Gastroesophageal sphincter (tissue), 4 donors: ENCODE measurements around the gene CGN. TPM values are rescaled to one million over a fixed set of nuclear protein-coding genes. Genes with fewer than 3 reads are reported as not detected.

Experiments used
- ATAC-seq: fragments of 150-250 bp; one replicate; pipeline ENCODE4 v1.9.1; 2016; ENCODE audit warnings: mild to moderate bottlenecking, moderate library complexity
- H3K27ac ChIP-seq, 4 donors: fragments of 200-600 bp; sonication (generic) in 3 of 4; 1 replicate in 3 of 4; 2 replicates in 1 of 4; pipeline ENCODE4 v1.5.1; 2016 to 2019
- H3K27me3 ChIP-seq: fragments of 200-600 bp; sonication (generic); one replicate; pipeline ENCODE4 v1.5.1; 2019
- H3K36me3 ChIP-seq, 2 donors: fragments of 200-600 bp; sonication (generic); one replicate each; pipeline ENCODE4 v1.5.1; 2019; ENCODE audit warnings: control low read depth in 1 of 2
- H3K4me1 ChIP-seq, 3 donors: fragments of 200-600 bp; sonication (generic); 1 replicate in 2 of 3; 2 replicates in 1 of 3; pipeline ENCODE4 v1.5.1; 2016 to 2019; ENCODE audit warnings: control low read depth in 2 of 3
- H3K4me3 ChIP-seq, 2 donors: fragments of 200-600 bp; sonication (generic); one replicate each; pipeline ENCODE4 v1.5.1; 2019; ENCODE audit warnings: mild to moderate bottlenecking in 1 of 2, moderate library complexity in 1 of 2
- H3K9me3 ChIP-seq, 3 donors: fragments of 200-600 bp; sonication (generic); one replicate each; pipeline ENCODE4 v1.5.1; 2017 to 2019; ENCODE audit warnings: control low read depth in 2 of 3
- EP300 ChIP-seq: sonication (generic); formaldehyde crosslinking; IDR thresholded peaks from one replicate; pipeline ENCODE4 v1.6.1; 2017; ENCODE audit warnings: antibody characterized with exemption, mild to moderate bottlenecking
- POLR2A ChIP-seq, 2 donors: fragments of 450-650 bp; IDR thresholded peaks; one replicate each; pipeline ENCODE4 v1.6.1; 2017; ENCODE audit warnings: antibody characterized with exemption in 2 of 2, mild to moderate bottlenecking in 2 of 2, moderate library complexity in 1 of 2
- POLR2AphosphoS5 ChIP-seq: sonication (generic); formaldehyde crosslinking; IDR thresholded peaks from one replicate; pipeline ENCODE4 v1.6.1; 2017; ENCODE audit warnings: antibody characterized with exemption
- WGBS, 2 donors: methylation state at CpG; one replicate each; pipeline ENCODE4 v1.1.5; 2018; ENCODE audit warnings: low coverage in 1 of 2; 5-methylcytosine and 5-hydroxymethylcytosine counted together
- total RNA-seq, 4 donors: library from RNA; depleted of rRNA; stranded (reverse); fragments of >200 nt; gene quantifications; one replicate each; pipeline ENCODE4 v1.1.0, GENCODE V29; 2016
- TF ChIP-seq, protein P1 (sequence below), 4 experiments: fragments of 200-600 bp in 2 of 4; fragments of 450-650 bp in 2 of 4; sonication (generic) in 1 of 4; IDR thresholded peaks; one replicate each; pipeline ENCODE4 v1.5.1; 2017 to 2019; ENCODE audit warnings: antibody characterized with exemption in 4 of 4, mild to moderate bottlenecking in 2 of 4, moderate library complexity in 2 of 4

CGN gene
- total RNA-seq, 4 donors from 2014 or later, result 0.13 to 2.2 (median 0.29) TPM

DNA sequence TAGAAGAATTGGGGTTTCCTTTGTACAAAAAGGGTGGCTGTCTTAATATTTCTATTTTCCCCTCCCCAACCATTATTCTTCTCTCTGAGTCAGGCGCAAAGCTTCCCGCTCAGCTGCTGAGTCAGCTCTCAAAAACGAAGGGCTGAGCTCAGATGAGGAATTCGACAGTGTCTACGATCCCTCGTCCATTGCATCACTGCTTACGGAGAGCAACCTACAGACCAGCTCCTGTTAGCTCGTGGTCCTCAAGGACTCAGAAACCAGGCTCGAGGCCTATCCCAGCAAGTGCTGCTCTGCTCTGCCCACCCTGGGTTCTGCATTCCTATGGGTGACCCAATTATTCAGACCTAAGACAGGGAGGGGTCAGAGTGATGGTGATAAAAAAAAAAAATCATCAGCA, 25.9 kb downstream of the CGN start:
- no peaks in the 10 kb centered on the region for H3K9me3 ChIP-seq
- no peak overlapping the region for H3K4me3 ChIP-seq
- H3K36me3 ChIP-seq, result no peaks in the 10 kb centered on the region
- 67 to 80% methylated on average over 1 to 3 of the region's 9 CpGs for WGBS, 2 donors
- no peak overlapping the region for H3K27ac ChIP-seq
- H3K4me1 ChIP-seq, result peaks cover 0 to 29% (median under 1%) of the 10 kb centered on the region in 3 donors
- H3K27me3 ChIP-seq, result no peaks in the 10 kb centered on the region
- no peak for ATAC-seq
- TF ChIP-seq EP300, result no peak
- peak; percentile 14 for TF ChIP-seq POLR2AphosphoS5
- TF ChIP-seq, protein P1, sequence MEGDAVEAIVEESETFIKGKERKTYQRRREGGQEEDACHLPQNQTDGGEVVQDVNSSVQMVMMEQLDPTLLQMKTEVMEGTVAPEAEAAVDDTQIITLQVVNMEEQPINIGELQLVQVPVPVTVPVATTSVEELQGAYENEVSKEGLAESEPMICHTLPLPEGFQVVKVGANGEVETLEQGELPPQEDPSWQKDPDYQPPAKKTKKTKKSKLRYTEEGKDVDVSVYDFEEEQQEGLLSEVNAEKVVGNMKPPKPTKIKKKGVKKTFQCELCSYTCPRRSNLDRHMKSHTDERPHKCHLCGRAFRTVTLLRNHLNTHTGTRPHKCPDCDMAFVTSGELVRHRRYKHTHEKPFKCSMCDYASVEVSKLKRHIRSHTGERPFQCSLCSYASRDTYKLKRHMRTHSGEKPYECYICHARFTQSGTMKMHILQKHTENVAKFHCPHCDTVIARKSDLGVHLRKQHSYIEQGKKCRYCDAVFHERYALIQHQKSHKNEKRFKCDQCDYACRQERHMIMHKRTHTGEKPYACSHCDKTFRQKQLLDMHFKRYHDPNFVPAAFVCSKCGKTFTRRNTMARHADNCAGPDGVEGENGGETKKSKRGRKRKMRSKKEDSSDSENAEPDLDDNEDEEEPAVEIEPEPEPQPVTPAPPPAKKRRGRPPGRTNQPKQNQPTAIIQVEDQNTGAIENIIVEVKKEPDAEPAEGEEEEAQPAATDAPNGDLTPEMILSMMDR (IDR thresholded peaks at IDR 0.05), result no peak

DNA sequence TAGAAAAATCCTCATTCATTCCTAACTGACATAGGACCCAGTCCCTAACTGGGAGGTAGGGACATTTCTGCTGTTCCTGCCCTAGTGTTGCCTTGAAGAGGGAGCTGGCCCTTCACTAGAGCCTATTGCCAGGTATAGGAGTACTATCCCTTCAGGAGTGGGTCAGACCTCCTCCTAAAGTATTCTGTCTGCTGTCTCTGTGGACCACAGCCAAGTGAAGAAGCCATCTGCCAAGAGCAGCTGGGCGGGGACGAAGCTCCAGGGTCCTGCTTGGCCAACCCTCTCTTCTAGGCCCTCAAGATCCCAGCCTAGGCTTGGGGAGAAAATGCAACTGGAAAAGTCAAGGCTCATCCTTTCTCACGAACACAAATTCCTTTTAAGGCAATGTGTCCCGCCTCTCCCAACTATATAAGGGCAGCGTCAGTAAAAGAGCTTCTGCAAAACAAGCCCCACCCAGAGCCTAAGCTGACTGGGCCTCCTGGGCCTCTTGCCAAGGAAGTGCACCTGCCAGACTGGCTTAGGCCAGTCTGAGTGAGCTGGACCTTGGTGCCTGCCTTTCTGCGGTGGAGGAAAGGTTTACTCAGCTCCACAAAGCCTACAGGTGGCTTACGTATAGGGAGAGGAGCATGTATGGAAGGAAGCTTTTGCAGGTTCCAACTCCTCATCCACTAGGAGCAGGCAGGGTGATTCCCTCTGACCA, 28.3 kb downstream of the CGN start:
- peak; percentile 68 for ATAC-seq
- Histone ChIP-seq H3K4me1 (peaks cover 0 to 45% (median 3%) of the 10 kb centered on the region in 3 donors), H3K9me3 (no peaks in the 10 kb centered on the region), H3K4me3 (peak overlapping the region; percentile 58 to 77), H3K27ac (peak overlapping the region; percentile 16 to 94 (median 90)), H3K27me3 (no peaks in the 10 kb centered on the region), H3K36me3 (no peaks in the 10 kb centered on the region)
- TF ChIP-seq POLR2AphosphoS5, result peak; percentile 18
- TF ChIP-seq, protein P1 (IDR thresholded peaks at IDR 0.05), result no peak
- TF ChIP-seq EP300, result no peak
- TF ChIP-seq POLR2A (IDR thresholded peaks at IDR 0.05), result no peak
- WGBS, 2 donors, result 0 to 17% methylated on average over 1 to 2 of the region's 7 CpGs

DNA sequence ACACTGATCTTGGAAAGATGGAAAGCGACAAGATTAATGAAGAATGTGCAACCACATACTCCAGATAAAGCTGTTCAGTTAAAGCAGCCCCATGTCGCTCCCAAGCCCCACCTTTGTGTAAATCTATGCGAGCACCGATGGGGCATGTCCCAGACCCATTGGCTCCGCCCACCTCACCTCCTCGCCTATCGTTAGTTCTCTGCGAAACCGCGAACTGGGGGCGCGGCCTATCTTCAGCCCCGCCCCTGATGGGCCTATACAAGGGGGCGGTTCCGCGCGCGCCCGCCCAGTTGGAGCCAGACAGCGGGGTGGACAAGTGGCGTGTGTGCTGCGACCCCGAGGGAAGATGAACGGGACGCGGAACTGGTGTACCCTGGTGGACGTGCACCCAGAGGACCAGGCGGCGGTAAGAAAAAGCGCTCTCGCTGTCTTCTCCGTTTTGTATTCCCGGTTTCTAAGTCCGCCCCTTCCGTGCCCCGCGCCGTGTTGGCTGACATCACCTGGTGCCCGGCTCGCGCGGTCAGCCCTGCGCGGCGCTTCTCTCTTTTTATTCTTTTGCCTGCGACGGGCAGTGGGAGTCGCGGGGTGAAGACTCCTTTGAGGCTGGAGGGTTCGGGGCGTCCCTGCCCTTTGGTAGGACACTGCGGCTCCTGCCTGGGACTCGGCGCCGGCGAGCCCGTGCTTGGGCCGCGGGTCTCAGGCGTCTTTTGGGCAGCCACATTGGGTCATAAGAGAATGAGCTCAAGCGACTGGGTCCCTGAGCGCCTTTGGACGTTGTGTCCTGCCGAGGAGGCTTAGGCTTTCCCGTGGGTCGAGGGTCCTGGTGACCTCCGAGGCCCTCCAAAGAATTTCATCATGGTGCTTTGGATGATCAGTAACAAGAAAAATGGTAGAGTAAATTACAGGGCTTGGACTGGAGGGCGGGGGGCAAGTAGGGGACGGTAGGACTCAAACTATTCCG, 29.1 kb downstream of the CGN start, which contains the start of gene TUFT1:
TSS of gene TUFT1 (plus strand) at position 289 of the 961 bp plus-strand sequence. CDS start at position 347, 58 bp downstream.
- Histone ChIP-seq H3K27ac (peak within 1 kb of the TSS; percentile 68 to 94 (median 90)), H3K4me3 (peak within 1 kb of the TSS; percentile 58 to 77)
- WGBS, 2 donors, result 2 to 5% methylated on average over 12 to 13 of the region's 70 CpGs

DNA sequence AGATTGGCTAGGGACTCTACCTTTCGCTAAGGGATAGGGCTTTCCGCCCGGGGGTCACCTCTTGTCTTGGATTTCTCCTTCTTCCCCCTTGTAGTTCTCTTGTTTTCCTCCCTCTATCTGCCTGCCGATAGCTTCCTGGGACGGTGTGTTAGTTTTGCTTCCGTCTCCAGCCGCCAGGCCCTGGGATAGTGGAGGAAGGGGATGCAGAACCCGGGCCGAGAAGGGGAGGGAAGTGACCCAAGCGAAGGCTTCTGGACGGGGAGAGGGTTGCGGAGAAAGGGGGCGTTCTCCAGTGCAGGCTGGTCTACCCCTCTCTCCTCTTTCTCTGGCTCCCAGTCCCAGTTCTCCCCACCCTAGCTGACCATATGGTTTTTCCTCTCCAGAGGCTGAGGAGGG, 29.8 kb downstream of the CGN start:
- 18% methylated on average over 6 of the region's 13 CpGs; no CpG with 5 or more reads in 1 of the 2 donors for WGBS, 2 donors
- Histone ChIP-seq H3K27ac (peak overlapping the region; percentile 68 to 94 (median 90)), H3K9me3 (no peaks in the 10 kb centered on the region), H3K27me3 (no peaks in the 10 kb centered on the region), H3K36me3 (no peaks in the 10 kb centered on the region), H3K4me1 (peaks cover 0 to 45% (median 3%) of the 10 kb centered on the region in 3 donors), H3K4me3 (peak overlapping the region; percentile 58 to 77)
- ATAC-seq, result no peak
- TF ChIP-seq POLR2AphosphoS5 (no peak), POLR2A (IDR thresholded peaks at IDR 0.05) (no peak), EP300 (no peak)
- TF ChIP-seq, protein P1 (IDR thresholded peaks at IDR 0.05), result no peak

More for the DNA sequence above, 29.1 kb downstream of the CGN start, which contains the start of gene TUFT1:
- no peaks in the 10 kb centered on the region for H3K36me3 ChIP-seq
- TF ChIP-seq POLR2A (IDR thresholded peaks at IDR 0.05), result peak; percentile 79 to 81
- TF ChIP-seq, protein P1 (IDR thresholded peaks at IDR 0.05), result no peak
- TF ChIP-seq POLR2AphosphoS5, result peak; percentile 91
- no peak for TF ChIP-seq EP300
- no peaks in the 10 kb centered on the region for H3K9me3 ChIP-seq
- peak; percentile 95 for ATAC-seq
- peaks cover 0 to 45% (median 3%) of the 10 kb centered on the region in 3 donors for H3K4me1 ChIP-seq
- no peaks in the 10 kb centered on the region for H3K27me3 ChIP-seq
